ENCODE data around the gene SORCS2.

DNA sequence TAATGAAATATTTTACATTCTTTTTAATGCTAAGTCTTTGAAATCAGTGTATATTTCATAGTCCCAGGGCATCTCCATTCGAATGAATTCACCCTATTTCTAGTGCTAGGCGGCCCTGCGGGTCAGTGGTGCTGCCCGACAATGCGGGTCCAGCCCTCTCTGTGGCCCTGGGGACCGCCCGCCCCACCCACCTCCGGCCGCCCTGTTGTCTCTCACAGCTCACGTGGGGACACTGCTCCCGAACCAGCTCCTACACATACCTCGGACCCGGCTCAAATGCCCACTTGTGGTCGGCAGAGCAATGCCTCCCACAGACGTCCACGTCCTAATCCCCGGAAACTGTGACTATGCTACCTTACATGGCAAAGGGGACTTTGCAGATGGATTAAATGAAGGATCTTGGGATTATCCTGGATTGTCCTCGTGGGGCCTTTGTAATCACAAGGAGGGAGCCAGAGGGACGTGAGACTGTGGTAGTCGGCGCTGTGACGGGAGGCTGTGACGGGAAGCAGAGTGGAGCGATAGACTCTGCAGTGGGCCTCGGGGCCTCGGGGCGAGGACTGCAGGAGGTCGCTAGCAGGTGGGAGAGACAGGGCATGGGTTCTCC, 334.7 kb downstream of the SORCS2 start:
- TF ChIP-seq, protein P1, sequence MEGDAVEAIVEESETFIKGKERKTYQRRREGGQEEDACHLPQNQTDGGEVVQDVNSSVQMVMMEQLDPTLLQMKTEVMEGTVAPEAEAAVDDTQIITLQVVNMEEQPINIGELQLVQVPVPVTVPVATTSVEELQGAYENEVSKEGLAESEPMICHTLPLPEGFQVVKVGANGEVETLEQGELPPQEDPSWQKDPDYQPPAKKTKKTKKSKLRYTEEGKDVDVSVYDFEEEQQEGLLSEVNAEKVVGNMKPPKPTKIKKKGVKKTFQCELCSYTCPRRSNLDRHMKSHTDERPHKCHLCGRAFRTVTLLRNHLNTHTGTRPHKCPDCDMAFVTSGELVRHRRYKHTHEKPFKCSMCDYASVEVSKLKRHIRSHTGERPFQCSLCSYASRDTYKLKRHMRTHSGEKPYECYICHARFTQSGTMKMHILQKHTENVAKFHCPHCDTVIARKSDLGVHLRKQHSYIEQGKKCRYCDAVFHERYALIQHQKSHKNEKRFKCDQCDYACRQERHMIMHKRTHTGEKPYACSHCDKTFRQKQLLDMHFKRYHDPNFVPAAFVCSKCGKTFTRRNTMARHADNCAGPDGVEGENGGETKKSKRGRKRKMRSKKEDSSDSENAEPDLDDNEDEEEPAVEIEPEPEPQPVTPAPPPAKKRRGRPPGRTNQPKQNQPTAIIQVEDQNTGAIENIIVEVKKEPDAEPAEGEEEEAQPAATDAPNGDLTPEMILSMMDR (IDR thresholded peaks at IDR 0.05 in 4 of 5, conservative IDR thresholded peaks at IDR 0.05 in 1 of 5) = no peak
- no peak for TF ChIP-seq POLR2A (IDR thresholded peaks at IDR 0.05)

Data from gastrocnemius medialis (tissue), 4 donors.